GM21390 (cell line): ENCODE results near the gene FADS1.

Experiments used
- ATAC-seq: cut with Tn5 transposase; IDR thresholded peaks from one replicate; pipeline ENCODE4 v1.9.1; 2021; ENCODE audit not compliant: unreplicated experiment

The FADS1 gene

DNA sequence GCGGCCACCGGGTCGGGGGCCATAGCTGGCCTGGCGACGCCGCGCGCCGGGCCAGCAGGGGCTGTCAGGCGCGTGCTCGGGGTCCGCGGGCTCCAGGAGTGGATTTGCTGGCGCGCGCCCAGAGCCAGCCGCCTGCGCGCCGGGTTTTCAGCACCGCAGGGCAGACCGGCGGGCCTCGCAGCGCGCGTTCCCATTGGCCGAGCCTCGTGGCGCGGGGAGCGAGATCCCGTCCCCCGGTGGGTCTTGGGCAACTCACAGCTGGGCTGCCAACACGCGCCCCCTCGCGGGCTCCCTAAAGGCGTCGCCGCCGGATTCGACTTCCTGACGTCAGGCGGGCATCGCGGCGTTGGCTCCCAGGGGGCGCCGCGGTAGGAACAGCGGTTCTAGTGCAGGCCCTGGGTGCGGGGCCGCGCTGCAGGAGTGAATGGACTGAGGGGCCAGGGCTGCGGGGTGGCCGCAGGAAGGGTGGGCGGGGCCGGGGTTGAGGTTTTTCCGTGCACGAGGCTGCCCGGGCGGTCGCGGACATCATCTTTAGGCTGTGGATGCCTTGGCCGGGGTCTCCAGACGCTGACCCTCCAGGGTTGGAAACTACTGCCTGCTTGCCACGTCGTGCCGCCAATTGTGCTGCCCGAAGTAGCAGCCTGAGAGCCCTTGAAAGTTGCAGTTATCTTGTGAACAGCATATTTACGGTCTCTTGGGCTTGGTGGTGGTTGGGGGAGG lies at the start of gene FADS1:
FADS1 (minus strand) TSS at position 268 of the 720 bp plus-strand sequence; CDS start at position 194, 74 bp downstream.
- ATAC-seq = peak; percentile 51

DNA sequence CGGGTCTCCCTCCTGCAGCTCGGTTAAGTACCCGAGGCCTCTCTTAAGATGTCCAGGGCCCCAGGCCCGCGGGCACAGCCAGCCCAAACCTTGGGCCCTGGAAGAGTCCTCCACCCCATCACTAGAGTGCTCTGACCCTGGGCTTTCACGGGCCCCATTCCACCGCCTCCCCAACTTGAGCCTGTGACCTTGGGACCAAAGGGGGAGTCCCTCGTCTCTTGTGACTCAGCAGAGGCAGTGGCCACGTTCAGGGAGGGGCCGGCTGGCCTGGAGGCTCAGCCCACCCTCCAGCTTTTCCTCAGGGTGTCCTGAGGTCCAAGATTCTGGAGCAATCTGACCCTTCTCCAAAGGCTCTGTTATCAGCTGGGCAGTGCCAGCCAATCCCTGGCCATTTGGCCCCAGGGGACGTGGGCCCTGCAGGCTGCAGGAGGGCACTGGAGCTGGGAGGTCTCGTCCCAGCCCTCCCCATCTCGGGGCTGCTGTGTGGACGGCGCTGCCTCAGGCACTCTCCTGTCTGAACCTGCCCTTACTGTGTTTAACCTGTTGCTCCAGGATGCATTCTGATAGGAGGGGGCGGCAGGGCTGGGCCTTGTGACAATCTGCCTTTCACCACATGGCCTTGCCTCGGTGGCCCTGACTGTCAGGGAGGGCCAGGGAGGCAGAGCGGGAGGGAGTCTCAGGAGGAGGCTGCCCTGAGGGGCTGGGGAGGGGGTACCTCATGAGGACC lies 49.6 kb upstream of the FADS1 start:
- ATAC-seq = no peak

- no peak for ATAC-seq
Observed at GRCh38 chr11:61864814-61865775, 48.3 kb upstream of the FADS1 start.

- ATAC-seq = no peak
Observed at GRCh38 chr11:61863548-61864081, 46.8 kb upstream of the FADS1 start.

GRCh38 chr11:61862714-61863547 lies 46.1 kb upstream of the FADS1 start:
- no peak for ATAC-seq

- no peak for ATAC-seq
Observed at GRCh38 chr11:61861634-61862033, 44.8 kb upstream of the FADS1 start.

GRCh38 chr11:61860054-61860903 lies 43.5 kb upstream of the FADS1 start:
- ATAC-seq = no peak

GRCh38 chr11:61855939-61856680 lies 39.3 kb upstream of the FADS1 start:
- ATAC-seq = no peak

DNA sequence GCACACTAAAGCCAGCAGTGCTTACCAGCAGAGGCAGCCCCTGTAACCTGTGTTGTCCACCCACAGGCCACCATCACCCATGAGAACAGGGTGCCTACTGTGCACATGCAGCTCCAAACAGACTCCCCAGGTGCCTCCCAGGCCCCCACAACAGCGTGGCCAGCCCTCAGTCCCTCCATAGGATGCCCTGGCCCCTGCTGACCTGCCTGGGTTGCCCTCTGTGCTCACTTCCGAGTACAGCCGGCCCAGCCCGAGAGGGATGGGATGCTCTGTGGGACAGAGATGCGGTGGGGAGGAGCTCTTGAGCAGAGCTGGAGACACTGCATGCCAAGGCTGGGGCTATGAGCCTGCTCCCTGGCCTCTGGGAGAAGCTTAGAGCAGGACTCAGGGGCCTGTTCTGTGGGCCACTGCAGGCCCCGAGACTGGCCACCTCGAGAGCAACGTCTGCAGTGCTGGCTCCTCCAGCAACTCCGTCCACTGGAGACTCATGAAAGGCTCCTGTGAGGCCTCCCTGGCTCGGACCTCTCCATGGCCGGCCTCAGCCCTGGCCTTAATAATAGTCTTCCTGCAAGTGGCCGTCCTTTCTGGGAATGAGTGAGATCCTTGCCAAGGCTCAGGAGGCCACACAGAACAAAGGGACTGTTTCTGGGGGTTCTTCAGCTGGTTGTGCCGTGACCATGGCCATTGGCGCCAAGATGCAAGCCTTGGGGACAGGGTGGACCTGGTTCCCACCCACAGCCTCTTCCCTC lies 38.3 kb upstream of the FADS1 start:
- no peak for ATAC-seq

- no peak for ATAC-seq
Observed at GRCh38 chr11:61854206-61854895, 37.5 kb upstream of the FADS1 start.

DNA sequence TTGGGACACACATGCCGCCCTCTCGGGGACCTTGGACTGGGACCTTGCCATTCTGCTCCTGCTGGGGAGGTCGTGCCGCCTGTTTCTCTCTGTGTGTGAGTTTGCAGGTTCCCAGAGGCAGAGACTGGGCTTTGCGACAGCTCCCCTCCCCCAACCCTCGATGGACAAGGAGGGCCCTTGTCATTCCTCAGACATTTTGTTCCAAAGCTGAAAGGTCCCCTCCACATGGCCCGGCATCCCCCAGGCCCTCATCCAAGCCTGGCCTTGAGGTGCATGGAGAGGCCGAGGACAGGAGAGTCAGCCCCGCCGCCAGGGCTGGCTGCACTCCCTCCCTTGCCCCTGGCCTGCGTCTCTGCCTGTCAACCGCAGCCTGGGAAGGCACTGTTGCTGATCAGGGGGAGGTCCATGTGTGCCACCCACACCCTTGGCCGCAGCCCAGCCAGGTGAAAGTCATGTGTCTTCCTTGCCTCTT lies 36.9 kb upstream of the FADS1 start:
- ATAC-seq = no peak

- ATAC-seq = no peak
Observed at GRCh38 chr11:61851900-61852295, 35.1 kb upstream of the FADS1 start.

- no peak for ATAC-seq
Observed at GRCh38 chr11:61851113-61851899, 34.5 kb upstream of the FADS1 start.

DNA sequence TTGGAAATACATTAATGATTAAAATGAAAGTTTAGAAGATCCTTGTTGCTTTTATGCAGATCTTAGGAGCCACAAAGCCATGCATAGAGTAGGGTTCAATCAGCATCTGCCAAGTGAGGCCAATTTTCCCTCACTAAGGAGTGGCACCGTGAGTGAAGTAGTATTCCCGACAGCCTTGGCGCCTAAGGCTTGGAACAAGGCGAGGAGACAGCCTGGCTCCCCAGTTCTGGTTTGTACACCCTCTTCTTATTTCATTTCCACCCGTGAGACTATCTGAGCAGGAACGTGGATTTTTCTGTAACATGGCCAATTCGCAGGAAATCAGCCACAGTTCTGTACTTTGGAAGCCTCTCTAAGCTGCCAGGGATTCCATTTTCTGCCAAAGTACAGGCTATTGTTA lies 33.9 kb upstream of the FADS1 start:
- ATAC-seq = no peak

DNA sequence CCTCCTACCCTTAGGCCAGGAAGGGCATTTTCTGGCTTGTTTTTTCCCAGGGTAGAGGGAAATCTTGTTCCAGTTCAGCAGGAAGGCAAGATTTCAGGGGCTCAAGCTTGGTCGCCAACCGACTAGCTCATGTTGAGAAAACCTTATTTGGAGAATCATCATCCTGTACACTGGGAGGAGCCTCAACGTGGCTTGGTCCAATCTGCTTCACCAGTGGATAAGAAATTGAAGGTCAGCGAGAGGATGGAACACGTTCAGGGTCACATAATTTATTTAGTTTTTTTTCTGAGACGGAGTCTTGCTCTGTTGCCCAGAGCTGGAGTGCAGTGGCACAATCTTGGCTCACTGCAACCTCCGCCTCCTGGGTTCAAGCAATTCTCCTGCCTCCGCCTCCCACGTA lies 31.8 kb upstream of the FADS1 start:
- no peak for ATAC-seq

DNA sequence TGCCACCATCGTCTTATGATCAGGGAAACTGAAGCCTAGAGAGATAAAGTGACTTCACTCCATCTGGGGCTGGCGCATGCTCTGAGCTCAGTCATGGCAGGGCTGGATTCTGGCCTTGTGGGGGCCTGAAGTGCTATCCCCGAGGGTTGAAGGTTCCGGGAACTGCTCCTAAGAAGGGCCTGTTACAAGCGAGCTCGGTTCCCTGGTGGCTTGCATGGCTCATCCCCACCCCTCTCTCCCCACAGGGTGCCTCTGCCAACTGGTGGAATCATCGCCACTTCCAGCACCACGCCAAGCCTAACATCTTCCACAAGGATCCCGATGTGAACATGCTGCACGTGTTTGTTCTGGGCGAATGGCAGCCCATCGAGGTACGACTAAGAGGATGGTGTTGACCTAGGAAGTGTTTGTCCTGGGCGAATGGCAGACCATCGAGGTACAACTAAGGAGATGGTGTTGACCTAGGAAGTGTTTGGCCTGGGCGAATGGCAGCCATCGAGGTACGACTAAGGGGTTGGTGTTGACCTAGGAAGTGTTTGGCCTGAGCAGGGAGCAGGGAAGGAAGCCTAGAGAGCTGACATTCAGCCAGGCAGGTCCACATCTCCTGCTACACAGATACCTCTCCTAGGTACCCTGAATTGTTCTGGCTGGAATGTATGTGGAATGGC lies 31.2 kb upstream of the FADS1 start:
- ATAC-seq = no peak
